ENCODE data around the gene DHH.

DHH gene

DNA sequence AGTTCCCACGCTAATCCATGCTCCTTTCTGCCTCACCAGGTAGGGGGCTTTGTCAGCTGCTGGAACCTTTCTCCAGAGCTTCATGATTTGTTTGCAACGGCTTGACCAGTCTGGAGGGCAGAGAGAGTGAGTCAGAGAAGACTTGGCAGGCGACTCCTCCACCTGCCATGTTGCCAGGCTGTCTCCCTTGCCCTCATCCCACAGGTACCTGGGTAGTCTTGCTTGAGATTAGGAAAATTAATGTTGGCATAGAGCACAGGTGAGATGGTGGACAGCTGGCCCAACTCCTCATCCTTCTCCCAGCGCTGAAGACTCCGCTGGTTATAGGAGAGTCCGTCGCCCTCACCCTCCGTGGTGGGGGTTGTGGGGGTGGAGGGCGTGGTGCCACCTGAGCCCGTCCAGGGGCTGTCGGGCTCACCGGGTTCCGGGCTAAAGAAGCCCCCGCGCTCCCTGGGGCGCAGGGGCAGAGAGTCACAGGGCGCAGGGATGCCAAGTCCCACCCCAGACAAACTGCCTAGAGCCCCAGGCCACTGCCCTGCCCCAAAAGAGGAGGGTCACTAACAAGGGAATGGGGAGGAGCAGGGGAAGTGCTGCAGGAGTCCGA lies 52.6 kb downstream of the DHH start:
- DNase-seq (ENCODE audit: low spot score), result no peak
- Histone ChIP-seq H3K27ac (no peak overlapping the region), H3K4me3 (no peak overlapping the region)
- TF ChIP-seq, protein P1, sequence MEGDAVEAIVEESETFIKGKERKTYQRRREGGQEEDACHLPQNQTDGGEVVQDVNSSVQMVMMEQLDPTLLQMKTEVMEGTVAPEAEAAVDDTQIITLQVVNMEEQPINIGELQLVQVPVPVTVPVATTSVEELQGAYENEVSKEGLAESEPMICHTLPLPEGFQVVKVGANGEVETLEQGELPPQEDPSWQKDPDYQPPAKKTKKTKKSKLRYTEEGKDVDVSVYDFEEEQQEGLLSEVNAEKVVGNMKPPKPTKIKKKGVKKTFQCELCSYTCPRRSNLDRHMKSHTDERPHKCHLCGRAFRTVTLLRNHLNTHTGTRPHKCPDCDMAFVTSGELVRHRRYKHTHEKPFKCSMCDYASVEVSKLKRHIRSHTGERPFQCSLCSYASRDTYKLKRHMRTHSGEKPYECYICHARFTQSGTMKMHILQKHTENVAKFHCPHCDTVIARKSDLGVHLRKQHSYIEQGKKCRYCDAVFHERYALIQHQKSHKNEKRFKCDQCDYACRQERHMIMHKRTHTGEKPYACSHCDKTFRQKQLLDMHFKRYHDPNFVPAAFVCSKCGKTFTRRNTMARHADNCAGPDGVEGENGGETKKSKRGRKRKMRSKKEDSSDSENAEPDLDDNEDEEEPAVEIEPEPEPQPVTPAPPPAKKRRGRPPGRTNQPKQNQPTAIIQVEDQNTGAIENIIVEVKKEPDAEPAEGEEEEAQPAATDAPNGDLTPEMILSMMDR (IDR thresholded peaks at IDR 0.05), result no peak

DNA sequence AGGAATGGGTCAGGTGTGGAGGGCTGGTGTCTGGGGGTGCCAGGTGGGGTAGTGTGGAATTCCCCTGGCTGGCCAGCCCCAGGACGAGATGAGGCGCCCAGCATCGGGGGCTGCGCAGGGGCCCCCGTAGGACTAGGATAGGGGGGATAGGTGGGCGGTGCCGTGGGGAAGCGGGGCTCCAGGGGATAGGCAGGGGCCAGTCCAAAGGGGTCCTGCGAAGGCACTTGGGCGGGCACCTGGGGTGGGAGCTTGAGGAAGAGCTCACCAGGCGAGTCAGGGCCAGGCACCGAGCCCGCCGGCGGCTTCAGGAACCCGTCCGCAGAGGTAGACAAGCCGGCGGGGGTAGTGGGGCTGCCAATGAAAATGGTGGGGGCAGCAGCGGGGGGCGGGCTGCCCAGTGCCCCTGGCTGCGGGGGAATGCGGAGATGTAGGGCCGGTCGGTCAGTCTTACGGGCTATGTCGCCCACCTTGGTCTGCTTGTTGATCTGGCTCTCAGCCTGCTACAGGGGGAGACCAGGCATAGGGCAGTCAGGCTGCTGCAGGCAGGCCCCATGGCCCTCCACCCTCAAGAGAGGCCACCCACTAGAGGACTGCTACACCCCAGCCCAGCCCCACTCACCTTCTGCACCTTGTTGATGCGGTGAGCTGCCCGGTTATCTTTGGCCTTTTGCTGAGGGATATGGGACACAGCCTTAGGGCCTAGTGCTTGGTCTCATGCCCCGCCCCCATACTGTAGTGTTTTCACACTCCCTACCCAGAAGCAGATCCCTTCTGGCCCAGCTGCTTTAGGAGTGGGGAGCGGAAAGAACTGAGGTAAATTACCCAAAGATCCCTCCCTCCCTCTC lies 53.3 kb downstream of the DHH start:
- H3K27ac ChIP-seq, result no peak overlapping the region
- DNase-seq (ENCODE audit: low spot score), result no peak
- TF ChIP-seq, protein P1 (IDR thresholded peaks at IDR 0.05), result no peak
- no peak overlapping the region for H3K4me3 ChIP-seq

DNA sequence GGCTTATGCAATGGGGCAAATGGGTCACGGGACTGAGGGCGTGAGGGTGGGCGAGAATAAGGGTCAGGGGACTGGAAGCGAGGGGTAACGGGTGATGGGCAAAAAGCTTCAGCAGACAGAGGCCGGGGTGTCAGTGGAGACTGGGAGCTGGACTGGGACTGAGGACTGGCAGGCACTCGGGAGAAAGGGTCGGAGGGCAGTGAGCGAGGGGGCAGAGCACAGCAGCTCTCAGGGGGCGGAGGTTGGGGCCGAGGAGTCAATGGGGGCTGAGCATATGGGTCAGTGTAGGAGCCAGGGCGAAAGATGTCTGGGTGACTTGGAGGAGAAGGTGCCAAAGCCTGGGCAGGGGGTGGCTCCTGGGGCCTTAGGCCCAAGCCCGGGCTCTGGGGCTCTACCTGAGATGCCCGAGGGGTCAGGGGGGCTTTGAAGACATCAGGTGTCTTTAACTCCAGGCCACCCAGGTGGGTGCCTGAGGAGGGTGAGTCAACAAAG lies 54.2 kb downstream of the DHH start:
- TF ChIP-seq, protein P1 (IDR thresholded peaks at IDR 0.05), result no peak
- no peak overlapping the region for H3K4me3 ChIP-seq
- H3K27ac ChIP-seq, result no peak overlapping the region
- DNase-seq (ENCODE audit: low spot score), result no peak

DNA sequence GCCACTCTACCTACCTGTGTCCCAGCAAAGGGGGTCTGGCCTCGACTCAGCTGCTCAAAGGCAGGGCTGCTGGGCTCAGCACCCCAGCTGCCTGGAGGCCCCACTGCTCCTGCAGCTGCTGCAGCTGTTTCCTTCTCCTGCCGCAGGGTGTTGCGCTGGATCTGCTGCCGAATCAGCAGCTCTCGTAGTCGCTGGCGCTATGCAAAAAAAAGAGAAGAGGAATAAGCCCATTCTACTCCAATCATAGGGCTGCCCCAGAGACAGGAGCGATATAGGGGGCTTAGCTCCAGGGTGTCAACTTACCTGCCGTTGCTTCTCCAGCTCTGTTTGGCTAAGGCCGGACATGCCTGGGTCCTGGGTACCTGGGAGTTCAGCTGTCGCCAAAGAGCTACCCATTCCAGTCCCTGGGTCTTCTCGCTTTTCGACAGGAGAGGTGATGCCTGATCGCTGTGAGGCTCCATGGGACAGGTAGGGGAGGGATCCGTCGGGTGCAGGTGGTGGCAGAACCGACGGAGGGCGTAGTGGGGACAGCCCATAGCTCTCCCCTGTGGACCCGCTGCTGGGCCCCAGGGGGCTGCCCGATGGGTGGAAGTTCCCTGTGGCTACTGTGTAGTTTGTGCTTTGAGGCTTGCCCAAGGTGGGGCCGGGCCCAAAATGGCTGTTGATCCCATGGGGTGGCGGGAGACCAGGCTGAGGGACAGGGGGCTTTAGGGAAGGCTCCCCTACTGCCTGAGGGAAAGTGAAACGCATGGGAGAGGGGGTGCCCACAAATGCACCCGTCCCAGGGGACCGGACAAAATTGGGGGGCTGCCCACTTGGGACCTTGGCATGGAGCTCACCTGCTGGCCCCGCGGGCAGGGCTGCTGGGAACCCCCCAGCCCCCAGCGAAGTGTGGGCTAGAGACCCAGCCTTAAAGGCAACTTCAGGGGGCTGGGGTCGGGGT lies 54.9 kb downstream of the DHH start:
- H3K27ac ChIP-seq, result no peak overlapping the region
- no peak overlapping the region for H3K4me3 ChIP-seq
- TF ChIP-seq, protein P1 (IDR thresholded peaks at IDR 0.05), result no peak
- no peak for DNase-seq (ENCODE audit: low spot score)

DNA sequence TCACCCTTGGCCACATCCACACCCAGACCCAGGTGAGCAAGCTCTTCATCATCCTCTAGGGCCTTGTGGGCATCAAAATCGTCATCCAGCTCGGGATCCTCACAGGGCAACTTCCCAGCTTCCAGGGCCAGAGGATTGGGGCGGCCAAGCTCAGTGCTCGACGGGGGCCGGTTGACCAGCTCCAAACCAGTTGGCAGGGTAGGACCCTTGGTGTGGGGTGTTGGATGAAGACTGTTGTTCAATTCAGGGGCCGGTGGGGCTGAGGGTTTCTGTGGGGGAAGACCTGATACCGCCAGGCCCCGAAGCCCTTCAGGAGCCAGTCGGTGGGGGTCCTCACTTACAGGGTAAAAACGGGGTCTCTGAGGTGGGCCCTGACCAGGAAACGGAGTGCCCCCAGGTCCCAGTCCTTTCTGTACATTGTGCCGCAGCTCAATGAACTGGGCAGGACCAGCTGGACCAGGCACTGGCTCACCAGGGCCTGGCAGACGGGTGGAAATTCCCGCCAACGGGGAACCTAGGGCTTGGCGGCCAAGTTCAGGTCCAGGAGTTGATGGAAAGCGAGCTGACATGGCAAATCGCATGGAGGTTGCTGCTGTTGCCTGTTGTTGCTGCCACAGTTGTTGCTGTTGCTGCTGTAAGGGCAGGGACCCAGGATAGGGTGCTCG lies 56.2 kb downstream of the DHH start:
- no peak for DNase-seq (ENCODE audit: low spot score)
- TF ChIP-seq, protein P1 (IDR thresholded peaks at IDR 0.05), result no peak
- Histone ChIP-seq H3K4me3 (no peak overlapping the region), H3K27ac (no peak overlapping the region)

DNA sequence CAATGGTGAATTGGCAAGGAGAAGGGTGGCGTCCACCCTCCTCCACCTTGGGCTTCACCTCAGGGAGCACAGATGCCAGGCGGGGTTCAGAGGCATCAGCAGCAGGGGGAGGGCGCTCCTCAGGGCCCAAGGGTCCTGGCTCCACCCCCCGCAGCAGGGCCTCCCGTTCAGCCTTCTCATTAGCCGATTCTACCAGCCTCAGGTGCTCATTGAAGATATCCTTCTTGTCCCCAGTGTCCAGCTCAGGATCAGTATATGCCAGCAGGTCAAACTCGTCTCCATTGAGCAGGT lies 56.7 kb downstream of the DHH start:
- TF ChIP-seq, protein P1 (IDR thresholded peaks at IDR 0.05), result no peak
- no peak overlapping the region for H3K27ac ChIP-seq
- no peak for DNase-seq (ENCODE audit: low spot score)
- H3K4me3 ChIP-seq, result no peak overlapping the region

Measured in coronary artery (tissue), 2 donors.